HG02840 (cell line): Measurements from ENCODE around the gene HMCN2.

Source experiments
- ATAC-seq: cut with Tn5 transposase; IDR thresholded peaks from one replicate; pipeline ENCODE4 v1.9.1; 2021; ENCODE audit warnings: mild to moderate bottlenecking, moderate library complexity, moderate number of reproducible peaks; ENCODE audit not compliant: unreplicated experiment, low FRiP score

HMCN2 gene

GRCh38 chr9:130341839-130342713 is 76.5 kb downstream of the HMCN2 start:
- ATAC-seq, result no peak

GRCh38 chr9:130342714-130343085 is 77.1 kb downstream of the HMCN2 start:
- no peak for ATAC-seq

GRCh38 chr9:130343445-130343918 is 77.9 kb downstream of the HMCN2 start:
- no peak for ATAC-seq

GRCh38 chr9:130344366-130344765 is 78.8 kb downstream of the HMCN2 start:
- ATAC-seq, result no peak

- ATAC-seq, result no peak
Observed at GRCh38 chr9:130345009-130345896, 79.7 kb downstream of the HMCN2 start.

- no peak for ATAC-seq
Observed at GRCh38 chr9:130345897-130346385, 80.4 kb downstream of the HMCN2 start.

- ATAC-seq, result no peak
Observed at GRCh38 chr9:130346431-130346830, 80.9 kb downstream of the HMCN2 start.

GRCh38 chr9:130347036-130347435 is 81.5 kb downstream of the HMCN2 start:
- no peak for ATAC-seq

GRCh38 chr9:130347931-130348330 is 82.4 kb downstream of the HMCN2 start:
- no peak for ATAC-seq

- ATAC-seq, result no peak
Observed at GRCh38 chr9:130348341-130348740, 82.8 kb downstream of the HMCN2 start.

- no peak for ATAC-seq
Observed at GRCh38 chr9:130348881-130349280, 83.3 kb downstream of the HMCN2 start.

GRCh38 chr9:130349398-130349797 is 83.8 kb downstream of the HMCN2 start:
- ATAC-seq, result no peak

- no peak for ATAC-seq
Observed at GRCh38 chr9:130351343-130351742, 85.8 kb downstream of the HMCN2 start.

- ATAC-seq, result no peak
Observed at GRCh38 chr9:130352081-130352480, 86.5 kb downstream of the HMCN2 start.

- ATAC-seq, result no peak
Observed at GRCh38 chr9:130352586-130353285, 87.2 kb downstream of the HMCN2 start.

- no peak for ATAC-seq
Observed at GRCh38 chr9:130354378-130354777, 88.8 kb downstream of the HMCN2 start.

- no peak for ATAC-seq
Observed at GRCh38 chr9:130354806-130355205, 89.2 kb downstream of the HMCN2 start.

GRCh38 chr9:130356033-130356432 is 90.5 kb downstream of the HMCN2 start:
- no peak for ATAC-seq

- no peak for ATAC-seq
Observed at GRCh38 chr9:130356877-130357584, 91.5 kb downstream of the HMCN2 start.

- ATAC-seq, result no peak
Observed at GRCh38 chr9:130358928-130359327, 93.4 kb downstream of the HMCN2 start.
